A673 (cell line): ENCODE data around the gene GPC6. TPM values are rescaled to one million over a fixed set of nuclear protein-coding genes. Genes with fewer than 3 reads are reported as not detected.

ENCODE experiments used
- BruUV-seq: library from RNA; stranded (reverse); fragments of 400-500 nt; replicated peaks from 2 replicates; lab custom pipeline; 2021; lab: Mats Ljungman, UMichigan
- CTCF ChIA-PET: fragments of 300-600 bp; sonication (Branson Sonifier 250); formaldehyde crosslinking; loops from one replicate; lab custom pipeline; 2022; ENCODE audit warnings: antibody characterized with exemption; lab: Charles Lee
- POLR2A ChIA-PET: fragments of 300-600 bp; sonication (Branson Sonifier 250); formaldehyde crosslinking; loops from one replicate; lab custom pipeline; 2022; ENCODE audit warnings: antibody characterized with exemption; ENCODE audit not compliant: low non-redundant PET; lab: Charles Lee
- DNase-seq: peaks from one replicate; pipeline ENCODE4 v3.0.0-alpha.2; 2015; ENCODE audit warnings: low spot score
- H3K27ac ChIP-seq: fragments of 200-600 bp; sonication (generic); 2 replicates; pipeline ENCODE4 v1.5.1; 2016; ENCODE audit warnings: mixed run types, low read depth, mild to moderate bottlenecking, mixed read lengths, antibody characterized with exemption, low read length; ENCODE audit not compliant: poor library complexity, severe bottlenecking
- H3K27me3 ChIP-seq: fragments of 200-600 bp; sonication (generic); replicated peaks from 2 replicates; pipeline ENCODE4 v1.6.1; 2017; ENCODE audit warnings: mixed run types, low read depth, mild to moderate bottlenecking, mixed read lengths, antibody characterized with exemption, low read length; ENCODE audit not compliant: insufficient read depth, poor library complexity
- H3K36me3 ChIP-seq: fragments of 200-600 bp; sonication (generic); 2 replicates; pipeline ENCODE4 v1.6.1; 2016; ENCODE audit warnings: mixed run types, mild to moderate bottlenecking, mixed read lengths, antibody characterized with exemption, low read length; ENCODE audit not compliant: insufficient read depth, poor library complexity, severe bottlenecking
- H3K4me1 ChIP-seq: fragments of 200-600 bp; sonication (generic); 2 replicates; pipeline ENCODE4 v1.6.1; 2017; ENCODE audit warnings: mixed run types, mild to moderate bottlenecking, mixed read lengths, antibody characterized with exemption, low read length; ENCODE audit not compliant: insufficient read depth, poor library complexity, severe bottlenecking
- H3K4me3 ChIP-seq: fragments of 200-600 bp; sonication (generic); 2 replicates; pipeline ENCODE4 v1.5.1; 2016; ENCODE audit warnings: low read depth, mixed run types, mild to moderate bottlenecking, mixed read lengths, low read length; ENCODE audit not compliant: poor library complexity, severe bottlenecking
- H3K9me3 ChIP-seq: fragments of 200-600 bp; sonication (generic); 2 replicates; pipeline ENCODE4 v1.6.1; 2016; ENCODE audit warnings: mixed run types, low read depth, mild to moderate bottlenecking, mixed read lengths, antibody characterized with exemption, low read length; ENCODE audit not compliant: poor library complexity, severe bottlenecking
- EZH2 ChIP-seq: fragments of 200-600 bp; sonication (generic); IDR thresholded peaks from 2 replicates; pipeline ENCODE4 v1.6.1; 2017; ENCODE audit warnings: borderline replicate concordance, low read depth, mild to moderate bottlenecking, mixed read lengths, antibody characterized with exemption, low read length; ENCODE audit not compliant: poor library complexity, severe bottlenecking
- intact Hi-C: fragments of 100-400 bp; cut with micrococcal nuclease; formaldehyde crosslinking; loops from one replicate; pipeline ENCODE4 v1.10.0; 2022; ENCODE audit not compliant: unreplicated experiment
- total RNA-seq: library from RNA; stranded (reverse); gene quantifications from 2 replicates; pipeline ENCODE4 v1.2.3, GENCODE V29; 2021
- TF ChIP-seq, protein P1 (sequence below): fragments of 300-800, 200-600 bp; sonication (generic); conservative IDR thresholded peaks from 2 replicates; pipeline ENCODE4 v1.5.1; 2017; ENCODE audit warnings: low read depth, mild to moderate bottlenecking, antibody characterized with exemption, low read length, moderate library complexity, mixed read lengths

GPC6 gene
- total RNA-seq, 1 experiment from 2014 or later = 23.3 TPM

DNA sequence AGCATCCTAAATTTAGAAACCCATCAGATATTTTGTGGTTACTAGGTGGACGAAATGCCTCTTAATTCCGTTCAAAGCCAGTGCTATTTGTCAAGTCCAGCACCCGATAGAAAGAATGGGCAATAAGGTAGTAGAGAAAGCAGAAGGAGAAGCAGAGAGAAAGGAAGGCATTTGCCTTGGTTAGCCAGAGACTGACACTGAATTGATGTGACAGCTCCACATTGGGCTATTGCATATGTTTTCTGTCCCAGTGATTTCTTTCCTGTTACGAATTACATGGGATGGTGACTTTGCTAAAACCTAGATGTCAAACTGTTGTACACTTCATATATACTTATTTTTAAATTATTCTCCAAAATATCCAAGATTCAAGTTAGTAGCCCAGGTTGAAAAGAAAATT, 710.3 kb downstream of the GPC6 start:
- no peaks in the 10 kb centered on the region for H3K4me1 ChIP-seq
- no peaks in the 10 kb centered on the region for H3K27me3 ChIP-seq
- H3K27ac ChIP-seq = no peak overlapping the region
- ChIA-PET POLR2A (no interaction called here), CTCF (no interaction called here)
- TF ChIP-seq EZH2 = no peak
- TF ChIP-seq, protein P1, sequence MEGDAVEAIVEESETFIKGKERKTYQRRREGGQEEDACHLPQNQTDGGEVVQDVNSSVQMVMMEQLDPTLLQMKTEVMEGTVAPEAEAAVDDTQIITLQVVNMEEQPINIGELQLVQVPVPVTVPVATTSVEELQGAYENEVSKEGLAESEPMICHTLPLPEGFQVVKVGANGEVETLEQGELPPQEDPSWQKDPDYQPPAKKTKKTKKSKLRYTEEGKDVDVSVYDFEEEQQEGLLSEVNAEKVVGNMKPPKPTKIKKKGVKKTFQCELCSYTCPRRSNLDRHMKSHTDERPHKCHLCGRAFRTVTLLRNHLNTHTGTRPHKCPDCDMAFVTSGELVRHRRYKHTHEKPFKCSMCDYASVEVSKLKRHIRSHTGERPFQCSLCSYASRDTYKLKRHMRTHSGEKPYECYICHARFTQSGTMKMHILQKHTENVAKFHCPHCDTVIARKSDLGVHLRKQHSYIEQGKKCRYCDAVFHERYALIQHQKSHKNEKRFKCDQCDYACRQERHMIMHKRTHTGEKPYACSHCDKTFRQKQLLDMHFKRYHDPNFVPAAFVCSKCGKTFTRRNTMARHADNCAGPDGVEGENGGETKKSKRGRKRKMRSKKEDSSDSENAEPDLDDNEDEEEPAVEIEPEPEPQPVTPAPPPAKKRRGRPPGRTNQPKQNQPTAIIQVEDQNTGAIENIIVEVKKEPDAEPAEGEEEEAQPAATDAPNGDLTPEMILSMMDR = no peak
- no TSS peak for BruUV-seq
- H3K4me3 ChIP-seq = no peak overlapping the region
- no peaks in the 10 kb centered on the region for H3K9me3 ChIP-seq
- intact Hi-C loops = no loop called here
- DNase-seq = no peak
- H3K36me3 ChIP-seq = no peaks in the 10 kb centered on the region

DNA sequence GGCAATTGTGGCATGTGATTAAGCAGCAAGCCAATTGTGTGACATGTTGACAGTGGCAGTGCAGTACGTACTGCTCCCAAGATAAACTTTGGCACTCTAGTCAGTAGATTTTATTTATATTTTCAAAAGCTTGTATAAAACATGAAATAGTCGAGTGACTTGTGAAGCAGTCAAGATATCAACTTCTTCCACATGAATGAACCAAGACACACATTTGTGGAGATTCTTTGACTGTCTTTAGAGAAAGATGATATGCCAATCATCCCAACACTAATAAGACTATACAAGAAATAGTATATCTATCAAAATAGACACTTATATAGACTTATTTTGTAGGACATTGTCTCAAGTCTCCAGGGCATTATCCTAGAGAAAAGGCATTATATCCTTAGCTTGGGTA, 714.8 kb downstream of the GPC6 start:
- H3K4me1 ChIP-seq = no peaks in the 10 kb centered on the region
- H3K27ac ChIP-seq = no peak overlapping the region
- POLR2A ChIA-PET = no interaction called here
- no TSS peak for BruUV-seq
- CTCF ChIA-PET = no interaction called here
- intact Hi-C loops = no loop called here
- TF ChIP-seq, protein P1 = no peak
- TF ChIP-seq EZH2 = no peak
- H3K36me3 ChIP-seq = no peaks in the 10 kb centered on the region
- no peaks in the 10 kb centered on the region for H3K27me3 ChIP-seq
- H3K9me3 ChIP-seq = no peaks in the 10 kb centered on the region
- DNase-seq = no peak
- H3K4me3 ChIP-seq = no peak overlapping the region

DNA sequence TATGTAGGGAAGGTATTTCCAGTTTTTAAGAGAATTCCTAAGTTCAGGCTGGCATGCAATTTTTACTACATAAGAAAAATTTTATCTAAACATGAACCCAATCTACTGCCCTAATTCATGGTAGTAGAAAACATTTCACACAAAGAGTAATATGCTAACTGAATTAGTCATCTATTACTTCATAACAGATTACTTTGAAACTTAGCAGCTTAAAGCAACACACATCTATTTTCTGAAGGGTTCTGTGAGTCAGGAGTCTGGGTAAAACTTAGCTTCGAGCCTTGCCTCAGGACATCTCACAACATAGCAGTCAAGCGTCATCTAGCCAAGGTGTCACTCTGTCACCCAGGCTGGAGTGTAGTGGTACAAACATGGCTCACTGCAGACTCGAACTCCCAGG, 715.4 kb downstream of the GPC6 start:
- no peaks in the 10 kb centered on the region for H3K36me3 ChIP-seq
- intact Hi-C loops = no loop called here
- no peaks in the 10 kb centered on the region for H3K27me3 ChIP-seq
- ChIA-PET CTCF (no interaction called here), POLR2A (no interaction called here)
- TF ChIP-seq EZH2 = no peak
- TF ChIP-seq, protein P1 = no peak
- BruUV-seq = no TSS peak
- H3K4me3 ChIP-seq = no peak overlapping the region
- no peak overlapping the region for H3K27ac ChIP-seq
- no peak for DNase-seq
- no peaks in the 10 kb centered on the region for H3K9me3 ChIP-seq
- H3K4me1 ChIP-seq = no peaks in the 10 kb centered on the region
